Posterior cingulate gyrus (tissue), 11 donors: ENCODE measurements around the gene RFC5.
A peak's percentile ranks its signal among the peaks of the same experiment; 100 is the strongest.
"Not testable (repeated sequence)": the region's sequence is repeated elsewhere in the genome, so short reads cannot be mapped to it uniquely, and the experiment has no call there.

Experiments
- DNase-seq, 10 donors: peaks; one replicate each; pipeline versions ENCODE4 v3.0.0 to v3.0.0-alpha.2; 2020 to 2021; ENCODE audit warnings: mixed read lengths in 3 of 10
- intact Hi-C: fragments of 100-400 bp; cut with DNase I; formaldehyde crosslinking; loops from one replicate; pipeline ENCODE4 v1.15.1; 2023

The RFC5 gene

DNA sequence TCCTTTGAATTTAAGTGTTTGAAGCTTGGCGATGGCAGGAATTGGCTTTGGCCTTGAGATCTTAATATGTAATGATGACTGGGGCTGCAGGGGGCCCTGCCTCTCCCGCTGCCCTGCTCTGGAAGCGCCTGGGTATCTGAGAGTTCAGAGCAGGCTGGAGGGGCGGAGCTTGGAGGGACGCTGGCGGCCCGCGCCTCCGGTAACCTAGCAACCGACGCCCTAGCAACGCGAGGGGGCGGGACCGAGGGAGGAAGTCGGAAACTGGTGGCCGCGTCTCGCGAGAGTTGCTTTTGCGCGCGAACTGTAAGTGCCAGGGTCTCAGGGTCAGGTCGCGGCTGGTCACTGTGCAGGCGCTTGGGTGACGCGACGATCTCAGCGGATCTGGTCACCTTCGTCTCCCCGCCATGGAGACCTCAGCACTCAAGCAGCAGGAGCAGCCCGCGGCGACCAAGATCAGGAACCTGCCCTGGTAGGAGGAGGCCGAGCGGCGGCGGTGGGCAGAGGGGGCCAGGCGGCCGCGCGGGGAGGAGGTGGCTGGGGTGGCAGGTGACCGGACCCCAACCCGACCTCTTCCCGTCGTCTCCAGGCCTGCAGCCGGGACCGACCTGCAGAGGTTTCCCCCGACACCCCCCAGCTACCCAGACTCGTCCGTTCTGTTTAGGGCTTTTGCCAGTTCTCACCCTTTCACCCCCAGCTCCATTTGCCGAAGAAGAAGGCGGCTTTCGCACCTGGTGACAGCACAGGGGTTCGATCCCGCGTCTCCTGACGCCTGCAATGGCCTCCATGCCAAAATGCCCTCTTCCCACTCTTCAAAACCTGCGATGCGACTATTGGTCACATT lies at the start of gene RFC5:
TSS of gene RFC5 (plus strand) at position 280 of the 841 bp plus-strand sequence. CDS start at position 405, 125 bp downstream.
- intact Hi-C loops = loop anchor here (5.0 kb wide), 1 partner anchor 46 kb away; the partner anchor contains the start of gene WSB2
- peak; percentile 92 to 99 (median 97) for DNase-seq

DNA sequence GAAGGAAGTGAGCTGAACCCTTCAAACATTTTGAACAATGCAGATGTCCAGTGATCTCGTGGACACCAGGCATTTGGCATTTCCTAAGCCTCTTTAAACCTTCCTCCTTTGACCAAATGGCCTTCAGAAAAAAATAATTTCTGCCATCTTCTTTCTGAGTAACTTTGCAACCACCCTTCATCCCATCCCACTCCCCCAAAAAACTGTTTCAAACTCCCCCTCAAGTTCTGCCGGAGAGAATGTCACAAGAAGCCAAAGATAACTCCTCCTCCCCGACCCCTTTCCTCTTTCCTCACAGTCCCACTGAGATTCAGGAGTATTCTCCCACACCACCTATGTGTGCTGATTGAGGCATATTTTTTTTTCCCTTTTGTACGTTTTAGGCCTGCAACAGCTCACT lies 49.5 kb upstream of the RFC5 start:
- intact Hi-C loops = no loop called here
- no peak for DNase-seq

- intact Hi-C loops = no loop called here
- DNase-seq = peak in 1 of 10 donors; percentile 73
Observed at GRCh38 chr12:117967512-117967911, 49.0 kb upstream of the RFC5 start.

DNA sequence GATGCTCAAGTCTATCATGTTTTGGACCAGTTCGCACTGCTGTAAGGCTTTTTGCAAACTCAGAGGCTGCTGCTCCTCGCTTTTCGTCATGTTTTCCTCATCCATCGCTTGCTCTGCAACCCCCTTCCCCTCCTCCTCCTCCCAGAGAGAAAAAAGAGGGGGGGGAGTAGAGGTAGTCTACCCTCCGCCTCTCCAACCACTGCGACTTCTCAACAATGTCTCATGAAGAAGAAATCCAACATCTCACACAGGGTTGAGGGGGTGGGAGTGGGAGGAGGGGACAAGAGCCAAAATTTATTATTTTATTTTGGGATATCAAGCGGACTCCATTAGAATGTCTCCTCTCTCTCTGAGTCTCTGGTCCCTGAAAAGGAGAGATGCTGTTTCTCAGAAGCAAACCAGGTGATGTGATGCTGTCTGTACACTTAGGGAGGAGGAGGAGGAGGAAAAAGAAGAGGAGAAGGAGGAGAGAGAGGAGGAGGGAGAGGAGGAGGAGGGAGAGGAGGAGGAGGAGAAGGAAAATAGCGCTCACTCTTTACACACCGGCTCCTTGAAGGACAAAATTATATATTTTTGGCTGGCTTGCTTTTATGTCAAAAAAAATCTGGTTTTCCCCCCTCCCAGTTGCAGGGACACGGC lies 48.2 kb upstream of the RFC5 start:
- no peak for DNase-seq
- intact Hi-C loops = no loop called here

DNA sequence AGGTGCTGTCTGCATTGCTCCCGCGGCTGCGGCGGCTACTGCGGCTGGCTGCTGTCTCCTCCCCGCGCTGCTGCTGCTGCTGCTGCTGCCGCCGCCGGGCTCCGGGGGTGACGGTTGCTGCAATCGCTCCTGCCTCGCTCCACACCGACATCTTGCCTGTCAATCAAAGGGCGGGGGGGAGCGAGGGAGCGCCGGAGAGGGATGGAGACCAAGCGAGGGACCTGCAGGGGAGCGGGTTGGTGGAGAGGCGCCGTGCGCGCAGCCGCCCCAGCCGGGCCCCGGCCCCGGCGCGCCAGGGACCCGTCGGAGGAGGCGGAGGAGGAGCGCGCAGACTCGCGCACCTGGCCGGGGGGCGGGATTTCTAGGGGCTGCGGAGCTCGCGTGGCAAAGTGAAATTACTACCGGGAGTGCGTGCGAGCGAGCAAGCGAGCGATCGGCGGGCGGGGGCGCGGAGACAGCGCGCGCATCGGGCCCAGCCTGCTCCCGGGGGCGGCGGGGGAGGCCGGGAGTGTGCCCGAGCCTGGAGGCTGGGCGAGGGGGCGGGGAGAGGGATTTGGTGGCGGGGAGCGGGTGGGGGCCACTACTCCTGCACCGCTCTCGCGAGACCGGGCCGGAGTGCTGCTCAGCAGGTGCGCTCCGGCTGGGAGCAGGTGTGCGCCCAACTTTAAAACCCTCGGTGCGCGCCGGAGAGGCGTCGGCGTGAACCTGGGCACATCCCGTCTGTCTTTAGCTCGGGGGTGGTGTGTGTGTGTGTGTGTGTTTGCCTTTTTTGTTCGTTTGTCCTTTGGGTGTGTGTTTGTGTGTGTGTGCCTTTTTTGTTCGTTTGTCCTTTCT lies 47.5 kb upstream of the RFC5 start, which contains the start of gene KSR2:
TSS of gene KSR2 (minus strand) at position 165 of the 834 bp plus-strand sequence. CDS start 735 bp downstream, outside the sequence.
- peak; percentile 37 to 96 (median 76) for DNase-seq
- intact Hi-C loops = no loop called here

GRCh38 chr12:117970334-117970733 lies 46.2 kb upstream of the RFC5 start:
- no peak for DNase-seq
- intact Hi-C loops = no loop called here

GRCh38 chr12:117972301-117972700 lies 44.2 kb upstream of the RFC5 start:
- intact Hi-C loops = no loop called here
- peak in 1 of 10 donors; percentile 18 for DNase-seq

- no peak for DNase-seq
- intact Hi-C loops = no loop called here
Observed at GRCh38 chr12:117975006-117975405, 41.5 kb upstream of the RFC5 start.

GRCh38 chr12:117977373-117977772 lies 39.1 kb upstream of the RFC5 start:
- no peak for DNase-seq
- intact Hi-C loops = no loop called here

GRCh38 chr12:117980616-117981015 lies 35.9 kb upstream of the RFC5 start:
- DNase-seq = no peak
- intact Hi-C loops = no loop called here

DNA sequence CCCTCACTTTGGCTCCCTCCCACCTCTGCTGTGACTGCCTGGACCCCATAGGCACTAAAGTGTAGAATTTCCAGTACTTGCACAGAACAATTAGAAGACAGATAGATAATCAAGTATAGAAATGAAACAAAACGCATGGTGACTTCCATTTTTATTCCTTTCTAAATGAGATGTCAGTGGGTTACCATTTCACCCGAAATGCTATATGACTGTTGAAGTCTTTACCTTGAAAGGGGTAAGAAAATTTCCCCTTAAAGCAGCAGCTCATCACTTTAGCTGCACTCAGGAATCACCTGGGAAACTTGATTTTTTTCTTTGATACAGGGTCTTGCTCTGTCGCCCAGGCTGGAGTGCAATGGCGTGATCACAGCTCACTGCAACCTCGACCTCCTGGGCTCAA lies 35.2 kb upstream of the RFC5 start:
- intact Hi-C loops = no loop called here
- no peak for DNase-seq

DNA sequence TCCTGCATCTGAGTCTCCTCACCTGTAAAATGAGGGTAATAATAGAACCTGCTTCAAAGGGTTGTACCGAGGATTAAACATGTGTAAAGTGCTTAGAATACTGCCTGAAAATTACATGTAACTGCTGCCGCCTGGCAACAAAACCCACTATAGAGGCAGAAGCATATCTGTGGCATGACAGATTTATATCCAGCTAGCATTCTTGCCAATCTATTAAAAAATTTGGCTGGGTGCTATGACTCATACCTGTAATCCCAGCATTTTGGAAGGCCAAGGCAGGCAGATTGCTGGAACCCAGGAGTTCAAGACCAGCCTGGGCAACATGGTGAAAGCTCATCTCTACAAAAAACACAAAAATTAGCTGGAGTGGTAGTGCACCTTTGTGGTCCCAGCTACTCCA lies 31.3 kb upstream of the RFC5 start:
- intact Hi-C loops = no loop called here
- DNase-seq = peak in 1 of 10 donors; percentile 0

- intact Hi-C loops = no loop called here
- DNase-seq = peak in 1 of 10 donors; percentile 7
Observed at GRCh38 chr12:117986705-117987469, 29.6 kb upstream of the RFC5 start.

DNA sequence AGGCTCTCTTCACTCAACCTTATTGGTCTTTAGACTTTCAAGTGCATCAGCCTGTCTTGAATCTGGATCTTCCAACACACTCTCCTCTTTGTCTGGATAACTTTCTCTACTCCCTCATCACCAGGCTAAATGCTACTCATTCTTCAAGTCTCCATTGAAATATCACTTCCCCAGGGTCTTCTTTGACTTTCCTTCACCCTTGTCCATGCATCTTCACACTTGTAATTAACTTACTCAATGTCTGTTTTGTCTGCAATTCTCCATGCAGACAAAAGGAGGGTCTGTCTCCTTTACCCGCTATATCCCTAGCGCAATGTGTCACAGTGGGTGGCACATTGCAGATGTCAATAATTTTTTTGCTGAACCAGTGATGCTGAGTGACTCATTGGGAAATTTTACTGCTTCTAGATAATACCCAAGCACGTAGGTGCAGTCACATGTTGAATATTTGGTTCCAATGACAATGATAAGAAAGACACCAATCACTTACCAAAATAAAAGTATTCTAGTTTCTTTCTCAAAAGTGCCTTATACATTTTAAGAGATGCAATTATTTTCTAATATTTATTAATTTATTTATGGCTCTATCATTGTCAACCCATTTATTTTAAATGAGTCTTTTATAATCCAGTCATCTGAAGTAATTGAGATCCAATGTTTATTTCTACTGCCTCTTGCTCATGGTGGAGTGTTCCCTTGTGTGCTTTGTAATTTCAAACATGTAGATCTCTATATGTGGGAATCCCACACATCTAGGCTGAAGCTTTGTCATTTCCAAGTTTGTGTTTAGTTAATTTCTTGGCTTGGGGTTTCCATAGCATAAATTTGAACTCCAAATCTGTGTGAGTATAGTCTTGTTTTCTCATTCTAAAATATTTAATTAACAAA lies 21.7 kb upstream of the RFC5 start:
- no peak for DNase-seq

DNA sequence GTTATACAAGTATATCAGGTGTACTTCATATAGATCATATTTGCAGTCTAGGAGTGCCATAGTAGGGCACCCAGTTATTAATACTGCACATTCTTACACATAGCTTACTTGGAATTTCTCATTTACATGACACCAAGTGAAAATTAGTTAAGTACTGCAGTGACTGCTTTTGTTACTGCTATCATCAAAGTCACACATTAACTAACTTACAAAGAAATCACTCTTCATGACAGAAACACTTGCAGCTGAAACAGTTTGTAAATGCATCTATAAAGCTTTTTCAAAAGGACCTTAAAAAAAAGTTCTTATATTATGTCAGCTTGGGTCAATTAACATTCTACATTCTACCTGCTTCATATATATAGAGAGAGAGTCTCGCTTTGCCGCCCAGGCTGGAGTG lies 17.8 kb upstream of the RFC5 start:
- intact Hi-C loops = no loop called here
- no peak for DNase-seq

More for the DNA sequence above, 21.7 kb upstream of the RFC5 start:
- intact Hi-C loops = no loop called here

GRCh38 chr12:117999806-118000205 lies 16.7 kb upstream of the RFC5 start:
- intact Hi-C loops = not testable (repeated sequence)
- peak in 1 of 10 donors; percentile 4 for DNase-seq

DNA sequence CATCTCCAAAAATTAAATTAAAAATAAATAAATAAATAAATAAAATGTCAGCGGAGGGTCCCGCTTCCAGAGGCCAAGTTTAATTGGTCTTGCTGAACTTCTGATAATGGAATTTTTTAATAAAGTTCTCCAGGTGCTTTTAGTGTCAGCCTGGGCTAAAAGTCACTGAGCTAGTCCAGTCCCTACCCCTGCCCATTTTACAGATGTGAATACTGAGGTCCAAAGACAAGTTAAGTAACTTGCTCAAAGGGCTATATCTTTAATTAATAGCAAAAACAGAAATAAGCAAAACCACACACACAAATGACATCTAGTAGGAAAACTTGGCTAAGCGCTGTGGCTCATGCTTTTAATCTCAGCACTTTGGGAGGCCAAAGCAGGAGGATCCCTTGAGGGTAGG lies 5.6 kb upstream of the RFC5 start:
- intact Hi-C loops = no loop called here
- no peak for DNase-seq

- no peak for DNase-seq
- intact Hi-C loops = no loop called here
Observed at GRCh38 chr12:118011377-118011776, 5.1 kb upstream of the RFC5 start.

DNA sequence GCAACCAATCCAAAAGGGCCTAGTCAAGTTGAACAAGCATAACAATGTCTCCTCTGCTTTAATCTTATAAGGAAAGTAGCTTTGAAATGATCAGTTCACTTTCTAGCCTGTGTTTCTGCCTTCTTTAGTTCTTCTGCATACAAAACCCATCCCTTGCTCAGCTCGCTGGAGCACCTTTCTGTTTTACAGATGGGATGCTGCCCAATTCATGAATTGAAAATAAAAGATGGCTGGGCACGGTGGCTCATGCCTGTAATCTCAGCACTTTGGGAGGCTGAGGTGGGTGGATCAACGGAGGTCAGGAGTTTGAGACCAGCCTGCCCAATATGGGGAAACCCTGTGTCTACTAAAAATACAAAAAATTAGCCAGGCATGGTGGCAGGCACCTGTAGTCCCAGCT lies 4.5 kb upstream of the RFC5 start:
- intact Hi-C loops = no loop called here
- no peak for DNase-seq
